ENCODE results near the gene C1QTNF9. TPM values are rescaled to one million over a fixed set of nuclear protein-coding genes. Genes with fewer than 3 reads are reported as not detected.

Gene C1QTNF9
- total and polyA plus RNA-seq, 9 of the 15 experiments (the other 6 are each of a cell fraction or from before 2014, with no cell fraction given), result not detected

- no peaks in the 10 kb centered on the region for H3K9me1 ChIP-seq (ENCODE audit: control insufficient read depth, insufficient read depth, low read length)
- DNase-seq (ENCODE audit: extremely low read depth in 1 of 4, low spot score in 3 of 4), result no peak
- FAIRE-seq, result no peak
- 1% methylated on average over 10 of the region's 10 CpGs for WGBS (ENCODE audit: insufficient coverage, low coverage, missing lambda C conversion rate)
- in situ Hi-C loops (cut with MboI), result no loop called here
- BruUV-seq (replicated peaks), result no TSS peak
- no peak for ATAC-seq
- no peak overlapping the region for H3K27ac ChIP-seq (ENCODE audit: extremely low read depth, low read depth, low read length)
- peaks cover 10 to 26% of the 10 kb centered on the region in 2 experiments for H3K27me3 ChIP-seq (ENCODE audit: control insufficient read depth in 2 of 2, insufficient read depth in 2 of 2, low read length in 2 of 2)
- no peaks in the 10 kb centered on the region for H3K36me3 ChIP-seq (ENCODE audit: control insufficient read depth, insufficient read depth, low read length)
- no peak overlapping the region for H3K4me3 ChIP-seq
- no peak overlapping the region for H2AFZ ChIP-seq (ENCODE audit: low read depth, low read length)
- TF ChIP-seq MAFF (IDR thresholded peaks at IDR 0.05; ENCODE audit: low read length) (no peak), CREM (IDR thresholded peaks at IDR 0.05; ENCODE audit: low read depth) (no peak), HIVEP1 (CRISPR knock-in tag; IDR thresholded peaks at IDR 0.05) (no peak), LARP7 (IDR thresholded peaks at IDR 0.05) (no peak), MCM2 (IDR thresholded peaks at IDR 0.05; ENCODE audit: low read depth) (no peak), TAF7 (tag; IDR thresholded peaks at IDR 0.05) (no peak), HNRNPLL (IDR thresholded peaks at IDR 0.05; ENCODE audit: low read depth, low read length, poor library complexity, severe bottlenecking) (no peak)
- TF ChIP-seq, protein P1, sequence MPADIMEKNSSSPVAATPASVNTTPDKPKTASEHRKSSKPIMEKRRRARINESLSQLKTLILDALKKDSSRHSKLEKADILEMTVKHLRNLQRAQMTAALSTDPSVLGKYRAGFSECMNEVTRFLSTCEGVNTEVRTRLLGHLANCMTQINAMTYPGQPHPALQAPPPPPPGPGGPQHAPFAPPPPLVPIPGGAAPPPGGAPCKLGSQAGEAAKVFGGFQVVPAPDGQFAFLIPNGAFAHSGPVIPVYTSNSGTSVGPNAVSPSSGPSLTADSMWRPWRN (IDR thresholded peaks at IDR 0.05; ENCODE audit: low read depth), result no peak
- TF ChIP-seq, protein P2, sequence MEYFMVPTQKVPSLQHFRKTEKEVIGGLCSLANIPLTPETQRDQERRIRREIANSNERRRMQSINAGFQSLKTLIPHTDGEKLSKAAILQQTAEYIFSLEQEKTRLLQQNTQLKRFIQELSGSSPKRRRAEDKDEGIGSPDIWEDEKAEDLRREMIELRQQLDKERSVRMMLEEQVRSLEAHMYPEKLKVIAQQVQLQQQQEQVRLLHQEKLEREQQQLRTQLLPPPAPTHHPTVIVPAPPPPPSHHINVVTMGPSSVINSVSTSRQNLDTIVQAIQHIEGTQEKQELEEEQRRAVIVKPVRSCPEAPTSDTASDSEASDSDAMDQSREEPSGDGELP (CRISPR knock-in tag; IDR thresholded peaks at IDR 0.05; ENCODE audit: borderline replicate concordance), result no peak
- TF ChIP-seq, protein P3, sequence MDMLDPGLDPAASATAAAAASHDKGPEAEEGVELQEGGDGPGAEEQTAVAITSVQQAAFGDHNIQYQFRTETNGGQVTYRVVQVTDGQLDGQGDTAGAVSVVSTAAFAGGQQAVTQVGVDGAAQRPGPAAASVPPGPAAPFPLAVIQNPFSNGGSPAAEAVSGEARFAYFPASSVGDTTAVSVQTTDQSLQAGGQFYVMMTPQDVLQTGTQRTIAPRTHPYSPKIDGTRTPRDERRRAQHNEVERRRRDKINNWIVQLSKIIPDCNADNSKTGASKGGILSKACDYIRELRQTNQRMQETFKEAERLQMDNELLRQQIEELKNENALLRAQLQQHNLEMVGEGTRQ (CRISPR knock-in tag; IDR thresholded peaks at IDR 0.05), result no peak
- H3K9me3 ChIP-seq (replicated peaks; ENCODE audit: control insufficient read depth, insufficient read depth, low read depth, low read length), result no peaks in the 10 kb centered on the region
- no peaks in the 10 kb centered on the region for H3K79me2 ChIP-seq (ENCODE audit: control insufficient read depth, insufficient read depth, low read length)
- H3K4me2 ChIP-seq (ENCODE audit: insufficient read depth, low read length), result no peak overlapping the region
- intact Hi-C loops (cut with micrococcal nuclease), result no loop called here
- POLR2A ChIA-PET, result no interaction called here
- no peak overlapping the region for H3K9ac ChIP-seq (ENCODE audit: insufficient read depth in 1 of 2, low read depth in 2 of 2, low read length in 2 of 2)
- H3K4me1 ChIP-seq (replicated peaks in 1 of 2; ENCODE audit: control insufficient read depth in 2 of 2, insufficient read depth in 2 of 2, low read length in 2 of 2), result no peaks in the 10 kb centered on the region
- CTCF ChIA-PET (ENCODE audit: low intra/inter-chr PET ratio), result no interaction called here
- H4K20me1 ChIP-seq (replicated peaks; ENCODE audit: control insufficient read depth, insufficient read depth, low read length), result no peaks in the 10 kb centered on the region
Measured at GRCh38 chr13:24293746-24294145, 15.6 kb upstream of the C1QTNF9 start.
